ENCODE measurements around the gene PLA2G3. TPM values are rescaled to one million over a fixed set of nuclear protein-coding genes. Genes with fewer than 3 reads are reported as not detected.
"Not testable (repeated sequence)": the region's sequence is repeated elsewhere in the genome, so short reads cannot be mapped to it uniquely, and the experiment has no call there.

The PLA2G3 gene
- total RNA-seq (not detected), polyA plus RNA-seq (not detected)
- long read RNA-seq, donor 1: 0 reads
- long read RNA-seq, donor 2: 0 reads
- long read RNA-seq, donor 3: 0 reads
- long read RNA-seq, donor 4: 0 reads

GRCh38 chr22:31139866-31140716 lies at the start of gene PLA2G3:
Gene PLA2G3 (minus strand): TSS chr22:31140508. CDS start chr22:31140354, 154 bp downstream.
- ATAC-seq (peak in 1 of 2 donors; percentile 26), DNase-seq (peak in 1 of 3 donors; percentile 57)
- intact Hi-C loops (cut with DNase I): loop anchor here in 2 of 4 donors (10.0 kb wide), 1 partner anchor 195 kb away; no protein-coding TSS in a partner anchor
- 34% methylated on average over 24 of the region's 24 CpGs for WGBS
- Histone ChIP-seq H3K27me3 (ENCODE audit: control insufficient read depth, insufficient read depth) (no peaks in the 10 kb centered on the region), H3K27ac (ENCODE audit: low read length) (no peak within 1 kb of the TSS), H3K4me1 (ENCODE audit: control insufficient read depth, insufficient read depth, low read length) (no peaks in the 10 kb centered on the region), H3K9me3 (ENCODE audit: control insufficient read depth, low read length) (no peaks in the 10 kb centered on the region), H3K4me3 (ENCODE audit: low read length) (no peak within 1 kb of the TSS)

GRCh38 chr22:31187627-31188026 lies 47.3 kb upstream of the PLA2G3 start:
- Histone ChIP-seq H3K4me3 (ENCODE audit: low read length) (no peak overlapping the region), H3K9me3 (ENCODE audit: control insufficient read depth, low read length) (no peaks in the 10 kb centered on the region), H3K4me1 (ENCODE audit: control insufficient read depth, insufficient read depth, low read length) (no peaks in the 10 kb centered on the region), H3K27me3 (ENCODE audit: control insufficient read depth, insufficient read depth) (no peaks in the 10 kb centered on the region), H3K27ac (ENCODE audit: low read length) (no peak overlapping the region)
- 79% methylated on average over 6 of the region's 6 CpGs for WGBS
- no peak for DNase-seq
- no peak for ATAC-seq
- intact Hi-C loops (cut with DNase I): no loop called here

- intact Hi-C loops (cut with DNase I): no loop called here
Observed at GRCh38 chr22:31185056-31185455, 44.7 kb upstream of the PLA2G3 start.

GRCh38 chr22:31184015-31184414 lies 43.7 kb upstream of the PLA2G3 start:
- ATAC-seq: no peak
- DNase-seq: no peak
- 95% methylated on average over 30 of the region's 30 CpGs for WGBS
- no peaks in the 10 kb centered on the region for H3K9me3 ChIP-seq (ENCODE audit: control insufficient read depth, low read length)
- peaks cover 4% of the 10 kb centered on the region for H3K4me1 ChIP-seq (ENCODE audit: control insufficient read depth, insufficient read depth, low read length)
- no peak overlapping the region for H3K27ac ChIP-seq (ENCODE audit: low read length)
- H3K27me3 ChIP-seq (ENCODE audit: control insufficient read depth, insufficient read depth): no peaks in the 10 kb centered on the region
- H3K4me3 ChIP-seq (ENCODE audit: low read length): no peak overlapping the region
- intact Hi-C loops (cut with DNase I): no loop called here

More at GRCh38 chr22:31185056-31185455, 44.7 kb upstream of the PLA2G3 start:
- 94% methylated on average over 5 of the region's 5 CpGs for WGBS
- Histone ChIP-seq H3K4me3 (ENCODE audit: low read length) (no peak overlapping the region), H3K4me1 (ENCODE audit: control insufficient read depth, insufficient read depth, low read length) (no peaks in the 10 kb centered on the region), H3K9me3 (ENCODE audit: control insufficient read depth, low read length) (no peaks in the 10 kb centered on the region), H3K27ac (ENCODE audit: low read length) (no peak overlapping the region), H3K27me3 (ENCODE audit: control insufficient read depth, insufficient read depth) (no peaks in the 10 kb centered on the region)
- ATAC-seq (no peak), DNase-seq (no peak)

- 33% methylated on average over 1 of the region's 1 CpG for WGBS
- Histone ChIP-seq H3K27ac (ENCODE audit: low read length) (no peak overlapping the region), H3K4me3 (ENCODE audit: low read length) (no peak overlapping the region), H3K27me3 (ENCODE audit: control insufficient read depth, insufficient read depth) (no peaks in the 10 kb centered on the region), H3K4me1 (ENCODE audit: control insufficient read depth, insufficient read depth, low read length) (peaks cover 4% of the 10 kb centered on the region), H3K9me3 (ENCODE audit: control insufficient read depth, low read length) (no peaks in the 10 kb centered on the region)
- intact Hi-C loops (cut with DNase I): no loop called here
- no peak for DNase-seq
- ATAC-seq: peak; percentile 58 to 62
Observed at GRCh38 chr22:31179345-31179744, 39.0 kb upstream of the PLA2G3 start.

GRCh38 chr22:31178859-31179258 lies 38.6 kb upstream of the PLA2G3 start:
- H3K4me1 ChIP-seq (ENCODE audit: control insufficient read depth, insufficient read depth, low read length): peaks cover 4% of the 10 kb centered on the region
- ATAC-seq (peak in 1 of 2 donors; percentile 11), DNase-seq (no peak)
- H3K4me3 ChIP-seq (ENCODE audit: low read length): no peak overlapping the region
- H3K27ac ChIP-seq (ENCODE audit: low read length): no peak overlapping the region
- intact Hi-C loops (cut with DNase I): no loop called here
- no peaks in the 10 kb centered on the region for H3K27me3 ChIP-seq (ENCODE audit: control insufficient read depth, insufficient read depth)
- WGBS: 97% methylated on average over 2 of the region's 2 CpGs
- no peaks in the 10 kb centered on the region for H3K9me3 ChIP-seq (ENCODE audit: control insufficient read depth, low read length)

GRCh38 chr22:31177420-31178162 lies 37.3 kb upstream of the PLA2G3 start:
- no peaks in the 10 kb centered on the region for H3K9me3 ChIP-seq (ENCODE audit: control insufficient read depth, low read length)
- DNase-seq (no peak), ATAC-seq (no peak)
- intact Hi-C loops (cut with DNase I): no loop called here
- no peak overlapping the region for H3K4me3 ChIP-seq (ENCODE audit: low read length)
- peaks cover 8% of the 10 kb centered on the region for H3K4me1 ChIP-seq (ENCODE audit: control insufficient read depth, insufficient read depth, low read length)
- no peak overlapping the region for H3K27ac ChIP-seq (ENCODE audit: low read length)
- H3K27me3 ChIP-seq (ENCODE audit: control insufficient read depth, insufficient read depth): no peaks in the 10 kb centered on the region
- WGBS: 76% methylated on average over 6 of the region's 6 CpGs

- Histone ChIP-seq H3K27me3 (ENCODE audit: control insufficient read depth, insufficient read depth) (no peaks in the 10 kb centered on the region), H3K27ac (ENCODE audit: low read length) (no peak overlapping the region), H3K9me3 (ENCODE audit: control insufficient read depth, low read length) (no peaks in the 10 kb centered on the region), H3K4me3 (ENCODE audit: low read length) (no peak overlapping the region), H3K4me1 (ENCODE audit: control insufficient read depth, insufficient read depth, low read length) (peaks cover 8% of the 10 kb centered on the region)
- 91% methylated on average over 1 of the region's 1 CpG for WGBS
- ATAC-seq: no peak
- intact Hi-C loops (cut with DNase I): no loop called here
- DNase-seq: no peak
Observed at GRCh38 chr22:31176923-31177322, 36.6 kb upstream of the PLA2G3 start.

- intact Hi-C loops (cut with DNase I): no loop called here
- Histone ChIP-seq H3K27me3 (ENCODE audit: control insufficient read depth, insufficient read depth) (no peaks in the 10 kb centered on the region), H3K27ac (ENCODE audit: low read length) (no peak overlapping the region), H3K4me3 (ENCODE audit: low read length) (no peak overlapping the region), H3K9me3 (ENCODE audit: control insufficient read depth, low read length) (no peaks in the 10 kb centered on the region), H3K4me1 (ENCODE audit: control insufficient read depth, insufficient read depth, low read length) (peaks cover 8% of the 10 kb centered on the region)
- ATAC-seq (peak; percentile 20 to 27), DNase-seq (no peak)
- WGBS: 66% methylated on average over 5 of the region's 5 CpGs
Observed at GRCh38 chr22:31173386-31174145, 33.3 kb upstream of the PLA2G3 start.

- H3K27me3 ChIP-seq (ENCODE audit: control insufficient read depth, insufficient read depth); H3K27ac ChIP-seq (ENCODE audit: low read length); intact Hi-C loops (cut with DNase I); H3K4me1 ChIP-seq (ENCODE audit: control insufficient read depth, insufficient read depth, low read length); H3K9me3 ChIP-seq (ENCODE audit: control insufficient read depth, low read length); DNase-seq; ATAC-seq; H3K4me3 ChIP-seq (ENCODE audit: low read length): not testable (repeated sequence)
- 91% methylated on average over 9 of the region's 9 CpGs for WGBS
Observed at GRCh38 chr22:31171734-31172133, 31.4 kb upstream of the PLA2G3 start.
